Liver (tissue), 3 donors: ENCODE data around the gene ARMH3.

Experiments
- CTCF ChIP-seq: fragments of 150-350 bp; IDR thresholded peaks from 2 replicates; pipeline ENCODE4 v1.5.1; 2017; ENCODE audit warnings: improper control_type of control experiment, low read depth, low read length; ENCODE audit not compliant: missing input control
- FOXA2 ChIP-seq: IDR thresholded peaks from 2 replicates; pipeline ENCODE4 v1.6.1; 2016; ENCODE audit warnings: antibody characterized with exemption
- GABPA ChIP-seq, 2 donors: IDR thresholded peaks in 1 of 2; conservative IDR thresholded peaks in 1 of 2; 2 replicates each; pipeline ENCODE4 v1.6.1; 2016; ENCODE audit warnings: antibody characterized with exemption in 2 of 2, mild to moderate bottlenecking in 1 of 2, moderate library complexity in 1 of 2
- NR2F2 ChIP-seq: IDR thresholded peaks from 2 replicates; pipeline ENCODE4 v1.6.1; 2016; ENCODE audit warnings: antibody characterized with exemption
- RAD21 ChIP-seq, 2 donors: IDR thresholded peaks; 2 replicates each; pipeline ENCODE4 v1.6.1; 2016; ENCODE audit warnings: antibody characterized with exemption in 2 of 2, mild to moderate bottlenecking in 2 of 2
- RXRA ChIP-seq, 2 donors: IDR thresholded peaks; 2 replicates each; pipeline ENCODE4 v1.6.1; 2017 to 2018; ENCODE audit warnings: antibody characterized with exemption in 2 of 2, mild to moderate bottlenecking in 1 of 2
- TAF1 ChIP-seq: conservative IDR thresholded peaks from 2 replicates; pipeline ENCODE4 v1.6.1; 2016; ENCODE audit warnings: antibody characterized with exemption, mild to moderate bottlenecking
- TF ChIP-seq, protein P1 (sequence below): IDR thresholded peaks from 2 replicates; pipeline ENCODE4 v1.6.1; 2016; ENCODE audit warnings: antibody characterized with exemption, mild to moderate bottlenecking
- TF ChIP-seq, protein P2 (sequence below): IDR thresholded peaks from 2 replicates; pipeline ENCODE4 v1.6.1; 2016; ENCODE audit warnings: antibody characterized with exemption
- TF ChIP-seq, protein P3 (sequence below): IDR thresholded peaks from 2 replicates; pipeline ENCODE4 v1.6.1; 2016; ENCODE audit warnings: antibody characterized with exemption
- donor health status: healthy.
- donor health status: healthy.

- TF ChIP-seq CTCF (peak; percentile 1), RAD21 (IDR thresholded peaks at IDR 0.05) (peak in 1 of 2 donors; percentile 5), NR2F2 (peak; percentile 87), GABPA (IDR thresholded peaks at IDR 0.05 in 1 of 2, conservative IDR thresholded peaks at IDR 0.05 in 1 of 2) (peak in 1 of 2 donors; percentile 74), TAF1 (peak; percentile 68), RXRA (IDR thresholded peaks at IDR 0.05) (peak; percentile 25 to 50), FOXA2 (peak; percentile 4)
- TF ChIP-seq, protein P1, sequence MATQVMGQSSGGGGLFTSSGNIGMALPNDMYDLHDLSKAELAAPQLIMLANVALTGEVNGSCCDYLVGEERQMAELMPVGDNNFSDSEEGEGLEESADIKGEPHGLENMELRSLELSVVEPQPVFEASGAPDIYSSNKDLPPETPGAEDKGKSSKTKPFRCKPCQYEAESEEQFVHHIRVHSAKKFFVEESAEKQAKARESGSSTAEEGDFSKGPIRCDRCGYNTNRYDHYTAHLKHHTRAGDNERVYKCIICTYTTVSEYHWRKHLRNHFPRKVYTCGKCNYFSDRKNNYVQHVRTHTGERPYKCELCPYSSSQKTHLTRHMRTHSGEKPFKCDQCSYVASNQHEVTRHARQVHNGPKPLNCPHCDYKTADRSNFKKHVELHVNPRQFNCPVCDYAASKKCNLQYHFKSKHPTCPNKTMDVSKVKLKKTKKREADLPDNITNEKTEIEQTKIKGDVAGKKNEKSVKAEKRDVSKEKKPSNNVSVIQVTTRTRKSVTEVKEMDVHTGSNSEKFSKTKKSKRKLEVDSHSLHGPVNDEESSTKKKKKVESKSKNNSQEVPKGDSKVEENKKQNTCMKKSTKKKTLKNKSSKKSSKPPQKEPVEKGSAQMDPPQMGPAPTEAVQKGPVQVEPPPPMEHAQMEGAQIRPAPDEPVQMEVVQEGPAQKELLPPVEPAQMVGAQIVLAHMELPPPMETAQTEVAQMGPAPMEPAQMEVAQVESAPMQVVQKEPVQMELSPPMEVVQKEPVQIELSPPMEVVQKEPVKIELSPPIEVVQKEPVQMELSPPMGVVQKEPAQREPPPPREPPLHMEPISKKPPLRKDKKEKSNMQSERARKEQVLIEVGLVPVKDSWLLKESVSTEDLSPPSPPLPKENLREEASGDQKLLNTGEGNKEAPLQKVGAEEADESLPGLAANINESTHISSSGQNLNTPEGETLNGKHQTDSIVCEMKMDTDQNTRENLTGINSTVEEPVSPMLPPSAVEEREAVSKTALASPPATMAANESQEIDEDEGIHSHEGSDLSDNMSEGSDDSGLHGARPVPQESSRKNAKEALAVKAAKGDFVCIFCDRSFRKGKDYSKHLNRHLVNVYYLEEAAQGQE = peak; percentile 31
- TF ChIP-seq, protein P2, sequence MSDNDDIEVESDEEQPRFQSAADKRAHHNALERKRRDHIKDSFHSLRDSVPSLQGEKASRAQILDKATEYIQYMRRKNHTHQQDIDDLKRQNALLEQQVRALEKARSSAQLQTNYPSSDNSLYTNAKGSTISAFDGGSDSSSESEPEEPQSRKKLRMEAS = peak; percentile 60
- TF ChIP-seq, protein P3, sequence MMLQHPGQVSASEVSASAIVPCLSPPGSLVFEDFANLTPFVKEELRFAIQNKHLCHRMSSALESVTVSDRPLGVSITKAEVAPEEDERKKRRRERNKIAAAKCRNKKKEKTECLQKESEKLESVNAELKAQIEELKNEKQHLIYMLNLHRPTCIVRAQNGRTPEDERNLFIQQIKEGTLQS = no peak
Observed at GRCh38 chr10:102055647-102056419, at the start of gene ARMH3.
